ENCODE data around the gene ABHD1. TPM values are rescaled to one million over a fixed set of nuclear protein-coding genes. Genes with fewer than 3 reads are reported as not detected.
"Not testable (repeated sequence)": the region's sequence is repeated elsewhere in the genome, so short reads cannot be mapped to it uniquely, and the experiment has no call there.

The ABHD1 gene
- total RNA-seq, 1 donor from 2014 or later: 0.31 TPM

DNA sequence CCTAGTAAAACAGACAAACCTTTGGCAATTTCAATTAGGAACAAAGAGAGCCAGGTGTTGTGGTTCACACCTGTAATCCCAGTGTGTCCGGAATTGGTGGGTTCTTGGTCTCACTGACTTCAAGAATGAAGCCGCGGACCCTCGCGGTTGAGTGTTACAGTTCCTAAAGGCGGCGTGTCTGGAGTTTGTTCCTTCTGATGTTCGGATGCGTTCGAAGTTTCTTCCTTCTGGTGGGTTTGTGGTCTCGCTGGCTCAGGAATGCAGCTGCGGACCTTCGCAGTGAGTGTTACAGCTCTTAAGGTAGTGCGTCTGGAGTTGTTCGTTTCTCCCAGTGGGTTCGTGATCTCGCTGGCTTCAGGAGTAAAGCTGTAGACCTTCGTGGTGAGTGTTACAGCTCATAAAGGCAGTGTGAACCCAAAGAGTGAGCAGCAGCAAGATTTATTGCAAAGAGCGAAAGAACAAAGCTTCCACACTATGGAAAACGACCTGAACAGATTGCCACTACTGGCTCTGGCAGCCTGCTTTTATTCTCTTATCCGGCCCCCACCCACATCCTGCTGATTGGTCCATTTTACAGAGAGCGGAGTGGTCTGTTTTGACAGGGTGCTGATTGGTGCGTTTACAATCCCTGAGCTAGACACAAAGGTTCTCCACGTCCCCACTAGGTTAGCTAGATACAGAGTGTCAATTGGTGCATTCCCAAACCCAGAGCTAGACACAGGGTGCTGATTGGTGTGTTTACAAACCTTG lies 12.8 kb upstream of the ABHD1 start:
- not testable (repeated sequence) for DNase-seq

DNA sequence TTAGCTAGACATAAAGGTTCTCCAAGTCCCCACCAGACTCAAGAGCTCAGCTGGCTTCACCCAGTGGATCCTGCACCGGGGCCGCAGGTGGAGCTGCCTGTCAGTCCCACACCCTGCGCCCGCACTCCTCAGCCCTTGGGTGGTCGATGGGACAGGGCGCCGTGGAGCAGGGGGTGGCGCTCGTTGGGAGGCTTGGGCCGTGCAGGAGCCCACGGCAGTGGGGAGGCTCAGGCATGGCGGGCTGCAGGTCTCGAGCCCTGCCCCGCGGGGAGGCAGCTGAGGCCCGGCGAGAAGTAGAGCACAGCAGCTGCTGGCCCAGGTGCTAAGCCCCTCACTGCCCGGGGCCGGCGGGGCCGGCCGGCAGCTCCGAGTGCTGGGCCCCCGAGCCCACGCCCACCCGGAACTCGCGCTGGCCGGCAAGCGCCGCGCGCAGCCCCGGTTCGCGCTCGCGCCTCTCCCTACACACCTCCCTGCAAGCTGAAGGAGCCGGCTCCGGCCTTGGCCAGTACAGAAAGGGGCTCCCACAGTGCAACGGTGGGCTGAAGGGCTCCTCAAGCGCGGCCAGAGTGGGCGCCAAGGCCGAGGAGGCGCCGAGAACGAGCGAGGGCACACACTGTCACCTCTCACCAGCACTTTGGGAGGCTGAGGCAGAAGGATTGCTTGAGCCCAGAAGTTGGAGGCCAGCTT lies 12.1 kb upstream of the ABHD1 start:
- DNase-seq: not testable (repeated sequence)

DNA sequence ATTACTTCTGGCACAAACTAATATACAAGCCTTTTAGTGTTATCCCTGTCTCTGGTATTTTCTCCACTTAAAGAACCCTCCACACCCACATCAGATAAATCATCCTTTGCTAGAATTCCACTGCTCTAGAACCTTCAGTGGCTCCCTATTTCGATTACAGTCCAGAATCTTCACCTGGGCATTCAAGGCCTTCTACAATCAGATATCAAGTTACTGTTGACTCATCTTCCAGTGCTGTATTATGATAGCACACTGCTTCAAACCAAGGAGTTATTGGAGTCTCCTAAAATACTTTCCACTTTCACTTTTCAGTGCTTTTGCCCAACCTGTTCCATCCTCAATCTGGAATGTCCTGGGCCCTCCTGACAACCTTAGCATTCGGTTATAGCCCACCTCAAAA lies 8.1 kb upstream of the ABHD1 start:
- DNase-seq: no peak

DNA sequence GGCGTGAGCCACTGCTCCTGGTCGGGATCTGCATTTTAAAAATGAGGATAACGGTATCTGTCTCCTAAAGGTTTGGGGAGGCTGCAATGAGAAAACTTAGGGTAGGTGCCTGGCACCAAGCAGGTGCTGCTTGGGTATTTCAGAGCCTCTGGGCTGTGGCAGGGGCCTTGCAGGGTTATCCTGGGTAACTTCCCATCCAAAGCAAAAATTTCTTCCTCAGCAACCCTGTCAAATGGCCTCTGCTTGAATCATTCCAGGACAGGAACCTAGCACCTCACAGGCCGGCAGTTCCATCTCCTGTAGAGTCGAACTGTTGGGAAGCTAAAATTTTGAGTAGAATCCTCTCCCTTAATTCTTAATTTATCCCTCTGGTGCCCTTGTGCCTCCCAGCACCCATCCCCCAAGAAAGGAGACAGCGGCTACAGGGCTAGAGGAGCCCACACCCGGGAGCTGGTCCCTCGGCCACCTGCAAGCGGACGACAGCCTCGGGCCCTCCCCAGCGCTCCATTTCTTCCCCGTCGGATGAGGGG lies 5.6 kb upstream of the ABHD1 start:
- no peak for DNase-seq

DNA sequence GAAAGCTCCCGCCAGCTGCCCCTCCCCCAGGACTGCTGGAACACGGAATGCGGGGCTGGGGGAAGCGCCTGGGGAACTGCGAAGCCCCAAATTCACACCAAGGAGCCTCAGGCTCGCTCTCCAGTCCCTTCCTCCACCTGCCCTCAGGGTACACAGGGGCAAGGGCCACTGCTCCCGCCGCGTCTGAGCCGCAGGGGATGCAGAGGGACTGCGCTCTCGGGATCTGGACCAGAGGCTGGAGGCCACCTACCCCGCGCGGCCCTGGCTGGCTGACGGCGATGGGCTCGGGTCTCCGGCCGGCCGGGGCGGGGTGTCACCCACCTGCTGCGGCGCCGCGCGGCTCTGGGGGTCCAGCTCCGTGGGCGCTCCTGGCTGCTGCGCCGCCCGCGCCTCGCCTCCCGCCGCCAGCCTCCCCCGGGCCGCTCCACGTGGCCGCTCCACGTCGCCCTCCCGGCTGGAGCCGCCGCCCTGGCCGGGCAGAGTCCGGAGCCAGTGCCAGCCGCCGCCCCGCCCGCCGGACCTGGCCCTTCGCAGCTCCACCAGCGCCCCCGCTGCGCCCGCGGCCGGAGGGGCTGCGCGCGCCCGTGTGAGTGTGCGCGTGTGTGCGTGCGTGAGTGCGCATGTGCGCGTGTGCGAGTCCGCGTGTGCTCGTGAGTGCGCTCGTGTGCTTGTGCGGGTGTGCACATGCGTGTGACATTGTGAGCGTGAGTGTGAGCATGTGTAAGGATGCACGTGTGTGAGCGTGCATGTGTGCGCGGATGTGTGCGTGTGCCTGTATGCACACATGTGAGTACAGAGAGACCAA lies 4.9 kb upstream of the ABHD1 start, which contains the start of gene CGREF1:
Gene CGREF1 (minus strand): TSS at position 604 of the 805 bp plus-strand sequence. CDS start 14,762 bp downstream, outside the sequence.
- no peak for DNase-seq

DNA sequence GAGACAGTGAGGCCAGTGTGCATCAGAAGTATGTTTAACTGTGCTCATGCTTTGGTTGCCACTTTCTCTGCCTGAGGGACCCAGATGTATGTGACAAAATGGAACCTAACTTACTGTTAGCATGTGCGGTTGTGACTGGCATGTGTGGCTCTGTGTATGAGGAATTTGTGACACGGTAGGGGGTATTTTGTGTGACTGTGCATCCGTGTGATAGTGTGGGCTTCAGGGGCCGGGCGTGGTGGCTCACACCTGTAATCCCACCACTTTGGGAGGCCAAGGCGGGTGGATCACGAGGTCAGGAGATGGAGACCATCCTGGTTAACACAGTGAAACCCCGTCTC lies 4.3 kb upstream of the ABHD1 start:
- DNase-seq: not testable (repeated sequence)

DNA sequence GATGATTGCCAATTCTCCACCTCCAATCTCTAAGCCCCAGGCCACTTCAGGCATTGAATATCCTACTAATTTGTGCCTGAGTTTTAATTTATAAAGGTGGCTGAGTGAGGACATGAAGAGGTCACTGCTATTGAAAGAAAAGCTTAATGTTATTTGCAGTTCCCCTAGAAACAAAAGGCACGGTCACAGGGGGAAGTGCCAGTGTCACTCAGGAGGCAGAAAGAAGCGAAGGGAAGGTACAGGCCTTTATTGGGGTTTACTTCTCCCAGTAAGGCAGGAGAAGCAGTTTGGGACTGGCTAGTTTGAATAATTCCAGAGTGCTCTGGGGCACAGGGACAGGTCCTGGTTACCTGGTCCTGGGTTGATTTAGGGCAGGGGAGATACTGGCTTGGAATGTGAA lies 1.7 kb upstream of the ABHD1 start:
- DNase-seq: no peak

DNA sequence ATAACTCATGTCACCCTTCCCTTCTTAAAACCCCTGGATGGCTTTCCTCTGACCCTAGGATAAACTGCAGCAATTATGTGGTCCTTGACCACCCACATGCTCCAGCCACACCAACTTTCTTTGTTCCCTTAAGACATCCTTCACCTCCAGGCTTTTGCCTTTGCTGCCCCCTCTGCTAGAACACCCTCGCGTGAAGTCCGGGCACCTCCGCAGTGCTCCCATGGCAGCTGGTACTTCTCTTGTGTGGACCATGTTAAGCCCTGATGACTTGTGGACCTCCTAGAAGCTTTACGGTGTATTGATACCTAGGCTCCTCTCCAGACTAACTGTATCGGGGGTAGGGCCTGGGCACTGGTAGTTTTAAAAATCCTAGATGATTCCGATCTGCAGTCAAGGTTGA lies 824 bp upstream of the ABHD1 start:
- DNase-seq: no peak

DNA sequence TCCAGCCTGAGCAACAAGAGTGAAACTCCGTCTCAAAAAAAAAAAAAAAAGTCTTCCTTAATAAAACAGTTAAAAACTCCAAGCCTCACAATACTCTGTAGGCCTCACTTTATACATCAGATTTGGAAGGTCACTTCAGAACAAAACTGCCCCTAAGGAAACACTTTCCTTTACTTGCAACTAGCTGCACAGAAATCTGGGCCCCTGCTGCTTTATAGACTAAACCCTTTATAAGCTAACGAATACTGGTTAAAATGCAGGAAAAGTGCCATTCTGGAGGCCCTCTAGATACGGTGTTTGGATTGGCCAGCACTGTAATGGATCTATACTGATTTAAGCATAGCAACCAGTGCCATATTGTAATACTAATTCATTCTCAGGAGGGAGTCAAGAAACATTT lies 1.5 kb downstream of the ABHD1 start:
- no peak for DNase-seq

DNA sequence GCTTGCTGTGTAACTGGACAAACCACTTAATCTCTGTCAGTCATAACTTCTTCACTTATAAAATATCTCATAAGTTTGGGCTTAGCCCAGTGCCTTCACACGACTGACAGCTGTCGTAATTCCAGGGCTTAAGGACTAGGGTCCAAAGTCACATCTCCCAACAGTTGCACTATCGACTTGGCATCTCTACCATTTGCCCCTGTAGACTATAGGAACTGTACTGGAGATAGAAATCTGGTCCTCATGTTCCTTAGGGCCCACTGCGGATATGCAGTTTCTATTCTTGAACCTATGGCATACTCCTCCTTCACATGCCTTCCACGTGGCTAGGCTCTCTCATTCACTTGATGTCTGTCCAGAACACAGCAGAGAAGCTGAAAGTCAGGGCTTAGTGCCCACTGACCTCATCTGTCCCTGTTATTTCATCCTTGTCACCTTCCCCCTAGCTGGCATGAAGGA lies 2.7 kb downstream of the ABHD1 start:
- DNase-seq: no peak

DNA sequence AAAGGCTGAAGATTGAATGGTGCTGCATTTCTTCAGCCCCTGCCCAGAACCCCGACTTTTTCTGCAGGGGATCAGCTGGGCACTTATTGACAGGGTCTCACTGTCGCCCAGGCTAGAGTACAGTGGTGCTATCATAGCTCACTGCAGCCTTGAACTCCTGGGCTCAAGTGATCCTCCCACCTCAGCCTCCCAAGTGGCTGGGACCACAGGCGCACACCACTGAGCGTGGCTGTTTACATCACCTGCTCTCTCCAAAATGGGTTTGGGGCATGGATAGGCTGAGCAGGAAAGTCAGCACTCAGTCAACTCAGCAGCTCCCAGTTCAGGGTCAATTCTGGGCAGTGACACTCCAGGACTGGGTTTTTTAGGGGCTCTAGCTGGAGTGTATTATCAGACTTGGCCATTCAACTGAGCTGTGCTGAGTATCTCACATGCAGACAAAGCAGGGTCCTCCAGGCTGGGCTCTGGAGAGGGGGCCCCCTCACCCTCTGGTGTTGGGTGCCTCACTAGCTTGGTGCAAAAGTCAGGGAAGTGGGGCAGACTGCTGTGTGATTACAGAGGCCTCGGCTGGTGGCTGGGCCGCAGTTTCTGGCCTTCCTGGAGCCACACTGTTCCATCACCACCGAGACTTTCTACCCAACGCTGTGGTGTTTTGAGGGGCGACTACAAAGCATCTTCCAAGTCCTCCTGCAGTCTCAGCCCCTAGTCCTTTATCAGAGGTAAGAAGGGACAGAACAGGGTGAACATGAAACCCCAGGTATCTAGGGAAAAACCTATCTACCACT lies 4.5 kb downstream of the ABHD1 start:
- DNase-seq: no peak

DNA sequence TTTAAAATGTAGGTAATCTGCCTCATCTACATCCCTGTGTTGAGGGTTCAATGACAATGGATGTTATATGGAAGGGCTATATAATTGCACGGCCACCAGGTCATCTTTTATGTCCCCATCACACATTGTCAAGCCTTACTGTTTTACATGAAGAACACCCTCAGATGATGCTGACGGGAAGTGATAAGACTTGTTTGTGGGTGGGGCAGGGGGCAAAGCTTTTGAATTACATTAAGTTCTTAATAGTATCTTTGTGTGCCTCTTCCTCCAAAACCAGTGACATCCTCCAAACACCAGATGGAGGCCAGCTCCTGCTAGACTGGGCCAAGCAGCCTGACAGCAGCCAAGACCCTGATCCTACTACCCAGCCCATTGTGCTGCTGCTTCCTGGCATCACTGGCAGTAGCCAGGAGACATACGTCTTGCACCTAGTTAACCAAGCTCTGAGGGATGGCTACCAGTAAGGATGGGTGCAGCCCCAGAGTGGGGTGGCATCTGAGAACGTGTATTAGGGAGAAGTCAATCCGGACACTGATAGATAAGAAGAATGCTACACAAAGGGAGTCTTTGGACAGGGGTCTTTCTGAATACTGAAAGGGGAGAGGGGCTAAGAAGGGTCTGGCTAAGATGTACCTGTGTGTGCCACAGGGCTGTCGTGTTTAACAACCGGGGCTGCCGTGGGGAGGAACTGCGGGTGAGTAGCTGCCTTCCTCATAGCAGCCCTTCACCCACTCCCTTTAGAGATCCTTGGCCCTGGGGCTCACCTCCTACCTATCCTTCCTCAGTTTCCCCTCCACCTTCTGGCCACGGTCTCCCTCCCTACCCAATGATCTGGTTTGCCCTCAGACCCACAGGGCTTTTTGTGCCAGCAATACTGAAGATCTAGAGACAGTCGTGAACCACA lies 5.3 kb downstream of the ABHD1 start:
- no peak for DNase-seq

DNA sequence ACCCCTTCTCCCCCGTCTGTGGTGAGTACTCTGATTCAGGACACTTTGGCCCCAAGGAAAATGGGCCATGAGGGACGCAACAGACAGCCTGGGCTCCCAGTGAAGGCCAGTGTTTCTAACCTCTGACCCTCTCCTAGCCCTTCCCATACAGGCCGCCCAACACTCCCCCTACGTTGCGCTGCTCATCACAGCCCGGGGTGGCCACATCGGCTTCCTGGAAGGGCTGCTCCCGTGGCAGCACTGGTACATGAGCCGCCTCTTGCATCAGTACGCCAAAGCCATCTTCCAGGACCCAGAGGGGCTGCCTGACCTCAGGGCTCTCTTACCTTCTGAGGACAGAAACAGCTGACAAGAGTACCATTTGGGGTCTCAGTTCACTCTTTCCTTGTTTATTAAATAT lies 6.8 kb downstream of the ABHD1 start:
- no peak for DNase-seq

DNA sequence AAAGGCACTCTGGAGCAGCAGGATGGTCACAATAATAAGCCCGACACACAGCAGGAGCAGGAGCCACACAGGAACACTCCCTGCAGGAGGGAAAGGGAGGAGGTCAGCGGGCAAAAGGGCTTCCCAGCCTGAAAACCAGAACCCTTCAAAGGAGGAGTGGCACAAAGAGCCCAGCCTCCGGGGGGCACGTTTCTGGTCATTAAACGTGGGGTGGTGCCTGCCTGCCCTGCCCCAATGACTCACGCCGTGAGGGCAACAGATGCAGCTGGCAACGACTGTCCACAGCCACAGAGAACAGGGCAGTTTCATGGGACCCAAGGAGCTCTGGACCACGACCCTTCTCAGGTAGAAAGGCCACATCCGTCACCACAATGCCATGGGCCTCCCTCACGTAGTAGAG lies 7.8 kb downstream of the ABHD1 start:
- DNase-seq: no peak

DNA sequence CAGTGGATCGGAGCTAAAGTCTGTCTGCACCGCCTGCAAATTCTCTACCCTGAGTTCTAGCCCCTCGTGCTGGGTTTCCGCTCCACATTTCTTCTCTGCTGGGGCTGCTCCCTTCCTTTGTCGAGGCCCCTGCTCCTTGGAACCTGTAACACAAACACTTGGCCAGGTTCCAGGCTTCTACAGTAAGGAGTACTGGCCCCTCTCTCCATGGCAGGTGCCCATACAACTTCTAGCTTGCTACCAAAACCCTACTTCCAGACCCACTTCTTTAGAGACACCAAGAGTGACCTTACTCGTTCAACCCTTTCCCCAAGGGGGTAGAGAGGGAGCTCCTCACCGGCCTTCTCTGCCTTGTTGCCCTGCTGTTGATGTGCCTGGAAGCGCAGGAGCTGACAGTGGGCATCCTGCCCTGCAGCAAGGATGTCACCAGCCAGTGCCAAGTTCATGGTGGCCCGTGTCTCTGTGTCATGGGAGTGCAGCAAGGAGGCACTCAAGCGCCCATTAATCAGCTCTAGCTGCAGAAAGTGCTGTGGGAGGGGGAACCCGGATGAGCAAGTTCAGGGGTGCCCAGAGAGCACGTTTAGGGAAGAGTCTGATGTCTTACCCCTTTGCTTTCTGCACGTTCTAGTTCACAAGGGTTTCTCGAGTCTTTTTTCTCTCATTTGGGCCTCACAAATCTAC lies 9.7 kb downstream of the ABHD1 start:
- DNase-seq: no peak

DNA sequence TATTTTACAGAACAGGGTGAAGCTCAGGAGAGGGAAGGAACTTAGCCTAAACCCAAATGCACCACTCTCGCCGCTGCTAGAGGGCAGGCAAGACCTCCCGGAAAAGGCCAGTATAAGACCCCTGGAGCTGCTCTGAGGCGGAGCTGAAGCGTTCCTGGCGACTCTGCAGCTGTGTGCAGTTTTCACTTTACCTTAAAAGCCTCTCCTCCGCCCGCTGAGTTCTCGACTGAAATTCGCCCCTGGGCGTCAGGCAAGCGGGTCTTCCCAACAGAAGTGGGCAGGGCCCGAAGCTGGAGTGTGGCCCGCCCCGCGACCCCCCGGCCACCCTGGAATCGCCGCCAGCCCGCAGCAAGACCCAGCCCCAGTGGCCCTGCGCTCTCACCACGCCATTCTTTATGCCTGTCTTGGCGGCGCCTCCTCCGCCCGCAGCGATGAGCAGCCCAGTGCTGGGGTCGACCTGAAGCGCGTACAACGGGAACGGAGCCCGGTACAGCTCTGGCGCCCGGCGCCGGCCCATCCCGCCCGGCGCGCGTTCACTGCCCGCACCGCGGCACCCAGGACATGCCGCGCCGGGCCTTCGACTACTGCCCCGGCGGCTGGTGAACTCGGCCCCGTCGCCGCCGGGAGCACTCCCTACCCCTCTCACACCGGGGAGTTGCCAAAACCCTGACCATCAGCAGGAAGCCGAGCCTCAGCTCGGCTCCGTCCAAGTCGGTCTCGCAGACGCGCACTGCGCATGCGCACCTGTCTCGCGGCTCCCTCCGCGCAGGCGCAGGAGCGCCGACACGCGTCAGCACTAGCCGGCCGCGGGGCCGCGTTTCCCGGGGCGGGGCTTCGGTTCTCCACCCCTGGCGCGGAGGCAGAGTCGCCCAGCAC lies 10.5 kb downstream of the ABHD1 start, which contains the start of gene PREB:
Gene PREB (minus strand): TSS at position 732 of the 876 bp plus-strand sequence. CDS start 215 bp downstream, at position 517.
- DNase-seq: peak; percentile 93

DNA sequence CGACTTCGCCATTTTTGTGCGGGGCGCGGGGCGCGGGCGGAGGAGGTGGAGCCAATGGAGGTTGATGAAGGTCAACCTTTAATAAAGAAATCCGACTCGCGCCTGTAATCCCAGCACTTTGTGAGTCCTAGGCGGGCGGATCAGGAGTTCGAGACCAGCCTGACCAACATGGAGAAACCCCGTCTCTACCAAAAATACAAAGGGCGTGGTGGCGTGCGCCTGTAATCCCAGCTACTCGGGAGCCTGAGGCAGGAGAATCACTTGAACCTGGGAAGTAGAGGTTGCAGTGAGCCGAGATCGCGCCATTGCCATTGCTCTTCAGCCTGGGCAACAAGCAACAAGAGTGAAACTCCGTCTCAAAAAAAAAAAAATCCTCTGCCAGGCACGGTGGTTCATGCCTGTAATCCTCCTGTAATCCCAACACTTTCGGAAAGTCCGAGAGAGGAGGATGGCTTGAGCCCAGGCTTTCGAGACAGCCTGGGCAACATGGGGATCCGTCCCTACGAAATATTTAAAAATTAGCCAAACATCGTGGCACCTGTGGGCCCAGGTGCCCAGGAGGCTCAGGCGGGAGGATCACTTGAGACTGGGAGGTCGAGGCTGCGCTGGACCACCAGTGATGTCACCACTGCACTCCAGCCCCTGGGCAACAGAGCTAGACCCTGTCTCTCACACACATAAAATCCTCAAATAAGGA lies 11.3 kb downstream of the ABHD1 start:
- no peak for DNase-seq

DNA sequence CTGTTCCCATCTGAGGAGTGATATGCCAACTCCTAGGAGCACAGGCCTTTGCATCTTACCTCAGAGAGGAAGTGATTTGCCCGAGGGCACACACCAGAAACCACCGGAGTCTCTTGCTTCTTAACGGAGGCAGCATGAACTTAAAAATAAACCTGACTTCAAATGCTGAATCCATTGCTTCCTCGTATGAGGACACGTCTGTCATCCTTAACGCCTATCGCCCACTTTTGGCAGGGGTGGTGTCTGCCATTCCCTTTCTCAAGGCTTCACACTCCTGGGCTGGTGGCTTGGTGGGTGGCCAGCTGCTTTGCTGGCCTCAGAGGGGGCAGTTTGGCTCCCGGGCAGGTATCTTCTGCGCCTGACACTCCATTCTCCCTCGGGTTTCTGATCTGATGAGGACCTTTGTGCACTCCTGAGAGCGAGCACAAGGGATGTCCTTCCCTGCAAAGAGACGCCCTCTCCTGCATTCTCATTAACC lies 11.9 kb downstream of the ABHD1 start:
- no peak for DNase-seq

All from occipital lobe (tissue), 2 donors.